Activated CD4-positive, alpha-beta memory T cell treated with anti-CD3 and anti-CD28 coated beads for 36 hours (primary cell): Measurements from ENCODE around the gene B3GALNT2. TPM values are rescaled to one million over a fixed set of nuclear protein-coding genes. Genes with fewer than 3 reads are reported as not detected.
"Not testable (repeated sequence)": the region's sequence is repeated elsewhere in the genome, so short reads cannot be mapped to it uniquely, and the experiment has no call there.

Source experiments
- CTCF ChIA-PET: fragments of 350-600 bp; sonication (Branson Sonifier 250); formaldehyde crosslinking; loops from one replicate; lab custom pipeline; 2021; ENCODE audit warnings: antibody characterized with exemption, inconsistent platforms; lab: Charles Lee
- POLR2A ChIA-PET: fragments of 350-600 bp; sonication (Branson Sonifier 250); formaldehyde crosslinking; loops from one replicate; lab custom pipeline; 2021; ENCODE audit warnings: antibody characterized with exemption; lab: Charles Lee
- DNase-seq: peaks from one replicate; pipeline ENCODE4 v3.0.0-alpha.2; 2020
- H3K27ac Mint-ChIP-seq: one replicate; pipeline ENCODE4 v1.8.0; 2021; ENCODE audit warnings: mixed read lengths
- H3K27me3 Mint-ChIP-seq: one replicate; pipeline ENCODE4 v1.8.0; 2021; ENCODE audit warnings: mixed read lengths
- H3K36me3 Mint-ChIP-seq: one replicate; pipeline ENCODE4 v1.8.0; 2021; ENCODE audit warnings: mixed read lengths
- H3K4me1 Mint-ChIP-seq: one replicate; pipeline ENCODE4 v1.8.0; 2021; ENCODE audit warnings: low read depth, mixed read lengths
- H3K4me3 Mint-ChIP-seq: one replicate; pipeline ENCODE4 v1.8.0; 2021; ENCODE audit warnings: mild to moderate bottlenecking, mixed read lengths
- H3K9me3 Mint-ChIP-seq: one replicate; pipeline ENCODE4 v1.8.0; 2021; ENCODE audit warnings: mixed read lengths
- intact Hi-C: fragments of 100-400 bp; cut with micrococcal nuclease; formaldehyde crosslinking; loops from one replicate; pipeline ENCODE4 v1.15.1; 2023
- total RNA-seq, 2 experiments: library from RNA; stranded (reverse); gene quantifications; one replicate each; pipeline ENCODE4 v1.2.3, GENCODE V29; 2021

B3GALNT2 gene
- total RNA-seq, 2 experiments from 2014 or later, result 13.1 to 13.8 TPM

- Mint-ChIP-seq H3K4me1 (peaks cover 24% of the 10 kb centered on the region), H3K27ac (no peak overlapping the region), H3K27me3 (no peaks in the 10 kb centered on the region), H3K9me3 (no peaks in the 10 kb centered on the region), H3K4me3 (no peak overlapping the region), H3K36me3 (no peaks in the 10 kb centered on the region)
- CTCF ChIA-PET, result no interaction called here
- POLR2A ChIA-PET, result no interaction called here
- DNase-seq, result no peak
- intact Hi-C loops, result loop anchor here (5.0 to 10.0 kb wide), 4 partner anchors 374 to 1006 kb away; partner anchors contain the start of genes IRF2BP2 and TOMM20
These were observed 3.2 kb downstream of the B3GALNT2 start for GRCh38 chr1:235500971-235501540.

GRCh38 chr1:235495551-235495950 is 8.7 kb downstream of the B3GALNT2 start:
- no peak overlapping the region for H3K27ac Mint-ChIP-seq
- peaks cover 20% of the 10 kb centered on the region for H3K4me1 Mint-ChIP-seq
- no peaks in the 10 kb centered on the region for H3K27me3 Mint-ChIP-seq
- POLR2A ChIA-PET, result no interaction called here
- CTCF ChIA-PET, result interaction anchor here (3.9 kb wide), 1 partner anchor 9 kb away, joined by 30 read pairs; the partner anchor contains the start of gene B3GALNT2
- peaks cover 13% of the 10 kb centered on the region for H3K36me3 Mint-ChIP-seq
- DNase-seq, result no peak
- no peaks in the 10 kb centered on the region for H3K9me3 Mint-ChIP-seq
- no peak overlapping the region for H3K4me3 Mint-ChIP-seq
- intact Hi-C loops, result no loop called here

- intact Hi-C loops, result no loop called here
- CTCF ChIA-PET, result interaction anchor here (3.9 kb wide), 1 partner anchor 10 kb away, joined by 30 read pairs; the partner anchor contains the start of gene B3GALNT2
- no peaks in the 10 kb centered on the region for H3K9me3 Mint-ChIP-seq
- H3K4me1 Mint-ChIP-seq, result peaks cover 19% of the 10 kb centered on the region
- no peak for DNase-seq
- no peaks in the 10 kb centered on the region for H3K27me3 Mint-ChIP-seq
- H3K27ac Mint-ChIP-seq, result no peak overlapping the region
- H3K4me3 Mint-ChIP-seq, result no peak overlapping the region
- H3K36me3 Mint-ChIP-seq, result peaks cover 13% of the 10 kb centered on the region
- POLR2A ChIA-PET, result interaction anchor here (3.4 kb wide), 1 partner anchor 9 kb away, joined by 29 read pairs; the partner anchor contains the start of gene B3GALNT2
These were observed 9.2 kb downstream of the B3GALNT2 start for GRCh38 chr1:235495030-235495429.

- peaks cover 24% of the 10 kb centered on the region for H3K4me1 Mint-ChIP-seq
These were observed 9.7 kb downstream of the B3GALNT2 start for GRCh38 chr1:235494531-235494930.

GRCh38 chr1:235491644-235492043 is 12.6 kb downstream of the B3GALNT2 start:
- Mint-ChIP-seq H3K27ac (no peak overlapping the region), H3K4me1 (peaks cover 25% of the 10 kb centered on the region), H3K36me3 (peaks cover 15% of the 10 kb centered on the region), H3K4me3 (no peak overlapping the region), H3K9me3 (no peaks in the 10 kb centered on the region), H3K27me3 (no peaks in the 10 kb centered on the region)
- intact Hi-C loops, result loop anchor here (2.0 kb wide), 2 partner anchors 285 to 365 kb away; no protein-coding TSS in a partner anchor
- ChIA-PET POLR2A (no interaction called here), CTCF (interaction anchor here (3.9 kb wide), 1 partner anchor 13 kb away, joined by 30 read pairs; the partner anchor contains the start of gene B3GALNT2)
- DNase-seq, result no peak

More at GRCh38 chr1:235494531-235494930, 9.7 kb downstream of the B3GALNT2 start:
- no peak overlapping the region for H3K27ac Mint-ChIP-seq
- POLR2A ChIA-PET, result interaction anchor here (3.4 kb wide), 1 partner anchor 9 kb away, joined by 29 read pairs; the partner anchor contains the start of gene B3GALNT2
- intact Hi-C loops, result no loop called here
- H3K9me3 Mint-ChIP-seq, result no peaks in the 10 kb centered on the region
- no peak for DNase-seq
- H3K27me3 Mint-ChIP-seq, result no peaks in the 10 kb centered on the region
- CTCF ChIA-PET, result interaction anchor here (3.9 kb wide), 1 partner anchor 10 kb away, joined by 30 read pairs; the partner anchor contains the start of gene B3GALNT2
- peaks cover 13% of the 10 kb centered on the region for H3K36me3 Mint-ChIP-seq
- H3K4me3 Mint-ChIP-seq, result no peak overlapping the region

- Mint-ChIP-seq H3K27ac (no peak overlapping the region), H3K4me3 (no peak overlapping the region), H3K27me3 (no peaks in the 10 kb centered on the region), H3K36me3 (peaks cover 20% of the 10 kb centered on the region), H3K9me3 (peaks cover 4% of the 10 kb centered on the region), H3K4me1 (peaks cover 7% of the 10 kb centered on the region)
- DNase-seq, result no peak
- ChIA-PET CTCF (no interaction called here), POLR2A (no interaction called here)
- intact Hi-C loops, result no loop called here
These were observed 17.9 kb downstream of the B3GALNT2 start for GRCh38 chr1:235486321-235486720.

- ChIA-PET CTCF (no interaction called here), POLR2A (no interaction called here)
- H3K4me1 Mint-ChIP-seq, result peaks cover 7% of the 10 kb centered on the region
- no peak overlapping the region for H3K4me3 Mint-ChIP-seq
- H3K27me3 Mint-ChIP-seq, result no peaks in the 10 kb centered on the region
- no peak overlapping the region for H3K27ac Mint-ChIP-seq
- no peak for DNase-seq
- peaks cover 24% of the 10 kb centered on the region for H3K36me3 Mint-ChIP-seq
- H3K9me3 Mint-ChIP-seq, result peaks cover 4% of the 10 kb centered on the region
- intact Hi-C loops, result no loop called here
These were observed 18.7 kb downstream of the B3GALNT2 start for GRCh38 chr1:235485558-235485957.

GRCh38 chr1:235483090-235483489 is 21.2 kb downstream of the B3GALNT2 start:
- ChIA-PET POLR2A (no interaction called here), CTCF (no interaction called here)
- peaks cover 31% of the 10 kb centered on the region for H3K36me3 Mint-ChIP-seq
- intact Hi-C loops, result no loop called here
- no peaks in the 10 kb centered on the region for H3K4me1 Mint-ChIP-seq
- DNase-seq, result no peak
- H3K9me3 Mint-ChIP-seq, result peaks cover 4% of the 10 kb centered on the region
- no peak overlapping the region for H3K27ac Mint-ChIP-seq
- no peaks in the 10 kb centered on the region for H3K27me3 Mint-ChIP-seq
- no peak overlapping the region for H3K4me3 Mint-ChIP-seq

GRCh38 chr1:235473806-235474205 is 30.4 kb downstream of the B3GALNT2 start:
- CTCF ChIA-PET, result no interaction called here
- POLR2A ChIA-PET, result no interaction called here
- H3K27ac Mint-ChIP-seq, result no peak overlapping the region
- intact Hi-C loops, result no loop called here
- no peaks in the 10 kb centered on the region for H3K9me3 Mint-ChIP-seq
- H3K4me1 Mint-ChIP-seq, result peaks cover 6% of the 10 kb centered on the region
- no peak for DNase-seq
- H3K4me3 Mint-ChIP-seq, result no peak overlapping the region
- peaks cover 9% of the 10 kb centered on the region for H3K36me3 Mint-ChIP-seq
- no peaks in the 10 kb centered on the region for H3K27me3 Mint-ChIP-seq

GRCh38 chr1:235470741-235471439 is 33.4 kb downstream of the B3GALNT2 start:
- intact Hi-C loops, result no loop called here
- peaks cover 6% of the 10 kb centered on the region for H3K4me1 Mint-ChIP-seq
- POLR2A ChIA-PET, result no interaction called here
- H3K27ac Mint-ChIP-seq, result no peak overlapping the region
- H3K9me3 Mint-ChIP-seq, result no peaks in the 10 kb centered on the region
- peaks cover 11% of the 10 kb centered on the region for H3K36me3 Mint-ChIP-seq
- H3K27me3 Mint-ChIP-seq, result no peaks in the 10 kb centered on the region
- DNase-seq, result no peak
- CTCF ChIA-PET, result interaction anchor here (1.1 kb wide), 1 partner anchor 54 kb away, joined by 4 read pairs; no protein-coding TSS in a partner anchor
- H3K4me3 Mint-ChIP-seq, result no peak overlapping the region

- intact Hi-C loops, DNase-seq, H3K27ac Mint-ChIP-seq, POLR2A ChIA-PET, H3K4me3 Mint-ChIP-seq, H3K27me3 Mint-ChIP-seq, H3K9me3 Mint-ChIP-seq, H3K4me1 Mint-ChIP-seq: not testable (repeated sequence)
- H3K36me3 Mint-ChIP-seq, result peaks cover 16% of the 10 kb centered on the region
- CTCF ChIA-PET, result interaction anchor here (1.1 kb wide), 1 partner anchor 53 kb away, joined by 4 read pairs; no protein-coding TSS in a partner anchor
These were observed 34.4 kb downstream of the B3GALNT2 start for GRCh38 chr1:235469897-235470296.

- intact Hi-C loops, result no loop called here
- no peak overlapping the region for H3K4me3 Mint-ChIP-seq
- peaks cover 3% of the 10 kb centered on the region for H3K4me1 Mint-ChIP-seq
- POLR2A ChIA-PET, result no interaction called here
- peaks cover 19% of the 10 kb centered on the region for H3K36me3 Mint-ChIP-seq
- H3K27me3 Mint-ChIP-seq, result no peaks in the 10 kb centered on the region
- no peak overlapping the region for H3K27ac Mint-ChIP-seq
- no peaks in the 10 kb centered on the region for H3K9me3 Mint-ChIP-seq
- no peak for DNase-seq
- CTCF ChIA-PET, result no interaction called here
These were observed 35.3 kb downstream of the B3GALNT2 start for GRCh38 chr1:235468970-235469369.
